Measurements from ENCODE around the gene SLC51B.

GRCh38 chr15:65087411-65087810 is 42.2 kb downstream of the SLC51B start:
- TF ChIP-seq, protein P1, sequence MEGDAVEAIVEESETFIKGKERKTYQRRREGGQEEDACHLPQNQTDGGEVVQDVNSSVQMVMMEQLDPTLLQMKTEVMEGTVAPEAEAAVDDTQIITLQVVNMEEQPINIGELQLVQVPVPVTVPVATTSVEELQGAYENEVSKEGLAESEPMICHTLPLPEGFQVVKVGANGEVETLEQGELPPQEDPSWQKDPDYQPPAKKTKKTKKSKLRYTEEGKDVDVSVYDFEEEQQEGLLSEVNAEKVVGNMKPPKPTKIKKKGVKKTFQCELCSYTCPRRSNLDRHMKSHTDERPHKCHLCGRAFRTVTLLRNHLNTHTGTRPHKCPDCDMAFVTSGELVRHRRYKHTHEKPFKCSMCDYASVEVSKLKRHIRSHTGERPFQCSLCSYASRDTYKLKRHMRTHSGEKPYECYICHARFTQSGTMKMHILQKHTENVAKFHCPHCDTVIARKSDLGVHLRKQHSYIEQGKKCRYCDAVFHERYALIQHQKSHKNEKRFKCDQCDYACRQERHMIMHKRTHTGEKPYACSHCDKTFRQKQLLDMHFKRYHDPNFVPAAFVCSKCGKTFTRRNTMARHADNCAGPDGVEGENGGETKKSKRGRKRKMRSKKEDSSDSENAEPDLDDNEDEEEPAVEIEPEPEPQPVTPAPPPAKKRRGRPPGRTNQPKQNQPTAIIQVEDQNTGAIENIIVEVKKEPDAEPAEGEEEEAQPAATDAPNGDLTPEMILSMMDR (IDR thresholded peaks at IDR 0.05; ENCODE audit: borderline replicate concordance, extremely low read depth, low read length, poor library complexity, severe bottlenecking), result no peak
- no peak for TF ChIP-seq EZH2 (IDR thresholded peaks at IDR 0.05; ENCODE audit: borderline replicate concordance, low read depth, low read length, severe bottlenecking)
